Measurements from ENCODE around the gene ST3GAL6. TPM values are rescaled to one million over a fixed set of nuclear protein-coding genes. Genes with fewer than 3 reads are reported as not detected.
"Not testable (repeated sequence)": the region's sequence is repeated elsewhere in the genome, so short reads cannot be mapped to it uniquely, and the experiment has no call there.

Gene ST3GAL6
- total RNA-seq, 1 donor from 2014 or later, result 0.05 TPM

DNA sequence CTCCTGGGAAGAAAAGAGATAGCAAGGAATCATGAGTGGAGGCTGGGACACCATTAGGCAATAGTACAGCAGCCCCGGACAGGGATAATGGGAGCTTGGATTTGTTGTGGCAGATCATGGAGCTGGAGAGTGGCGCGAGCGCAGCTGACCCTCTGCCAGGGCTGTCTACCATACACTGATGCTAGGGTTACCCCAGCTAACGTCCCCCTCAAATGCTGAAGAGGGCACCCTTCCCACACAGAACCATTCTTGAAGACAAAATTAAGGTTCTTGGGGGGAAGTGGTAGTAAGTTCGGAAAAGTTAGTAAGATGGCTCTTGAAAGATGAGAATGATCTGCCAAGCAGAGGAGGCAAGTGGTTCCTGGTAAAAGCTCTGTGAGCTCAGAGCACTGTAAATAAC lies 61.1 kb downstream of the ST3GAL6 start:
- Mint-ChIP-seq H3K9me3 (no peaks in the 10 kb centered on the region), H3K27ac (no peak overlapping the region), H3K36me3 (ENCODE audit: low read depth) (no peaks in the 10 kb centered on the region), H3K4me3 (ENCODE audit: low read depth) (no peak overlapping the region), H3K27me3 (ENCODE audit: low read depth) (no peaks in the 10 kb centered on the region), H3K4me1 (ENCODE audit: low read depth) (no peaks in the 10 kb centered on the region)
- no peak for DNase-seq (ENCODE audit: low spot score)
- intact Hi-C loops (cut with micrococcal nuclease), result no loop called here

DNA sequence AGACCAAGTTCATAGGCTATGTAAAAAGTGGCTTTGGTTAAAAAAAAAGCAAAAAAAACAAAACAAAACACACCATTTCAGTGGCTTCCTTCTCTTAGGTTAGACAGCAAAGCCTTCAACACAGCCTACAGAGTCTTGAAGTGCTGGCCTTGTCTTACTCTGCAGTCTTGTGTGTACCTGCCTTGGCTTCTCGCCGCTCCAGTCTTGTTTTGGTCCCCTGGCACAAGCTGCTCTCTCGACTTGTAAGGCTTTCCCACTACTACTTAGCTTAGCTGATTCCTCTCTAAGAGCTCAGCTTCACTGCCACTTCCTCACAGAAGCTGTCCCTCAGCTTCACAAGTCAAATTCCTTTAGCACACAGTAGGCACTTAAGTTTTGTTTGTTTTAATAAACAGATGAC lies 63.0 kb downstream of the ST3GAL6 start:
- peaks cover 4% of the 10 kb centered on the region for H3K9me3 Mint-ChIP-seq
- no peak overlapping the region for H3K4me3 Mint-ChIP-seq (ENCODE audit: low read depth)
- H3K36me3 Mint-ChIP-seq (ENCODE audit: low read depth), result no peaks in the 10 kb centered on the region
- no peaks in the 10 kb centered on the region for H3K4me1 Mint-ChIP-seq (ENCODE audit: low read depth)
- no peak for DNase-seq (ENCODE audit: low spot score)
- H3K27me3 Mint-ChIP-seq (ENCODE audit: low read depth), result no peaks in the 10 kb centered on the region
- no peak overlapping the region for H3K27ac Mint-ChIP-seq
- intact Hi-C loops (cut with micrococcal nuclease), result no loop called here

DNA sequence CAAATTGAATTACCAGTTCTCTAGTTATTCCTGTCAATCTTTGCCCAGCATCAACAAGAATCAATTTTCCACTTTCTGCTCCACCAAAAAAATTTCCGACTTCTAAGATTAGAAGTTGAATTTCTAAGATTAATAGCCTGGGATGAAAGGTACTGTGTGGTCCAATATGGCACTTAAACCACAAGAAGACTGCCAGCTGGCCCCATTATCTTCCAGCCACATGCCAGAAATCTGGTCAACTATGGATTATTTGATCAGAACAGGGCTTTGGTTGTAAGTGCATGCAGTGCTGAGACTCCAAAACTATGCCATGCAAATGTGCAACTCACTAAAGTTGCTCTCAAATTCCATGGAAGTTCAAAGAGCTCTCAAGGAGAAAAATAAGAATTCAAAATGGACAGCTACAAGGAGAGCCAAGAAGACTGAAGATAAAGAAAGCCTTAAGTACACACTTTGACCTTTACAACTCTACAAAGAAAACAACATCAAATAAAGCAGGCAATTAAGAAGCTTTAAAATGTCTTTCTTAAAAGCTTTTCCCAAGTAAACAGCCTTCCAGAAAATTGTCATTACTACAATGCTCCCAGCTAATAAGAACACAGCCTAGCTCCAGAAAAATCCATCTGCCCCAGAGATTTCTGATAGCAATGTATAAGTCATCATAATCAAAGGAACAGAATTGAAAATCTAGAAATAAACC lies 64.2 kb downstream of the ST3GAL6 start:
- Mint-ChIP-seq H3K4me1 (ENCODE audit: low read depth) (no peaks in the 10 kb centered on the region), H3K4me3 (ENCODE audit: low read depth) (no peak overlapping the region), H3K36me3 (ENCODE audit: low read depth) (no peaks in the 10 kb centered on the region), H3K9me3 (peaks cover 9% of the 10 kb centered on the region), H3K27me3 (ENCODE audit: low read depth) (no peaks in the 10 kb centered on the region), H3K27ac (no peak overlapping the region)
- intact Hi-C loops (cut with micrococcal nuclease), result no loop called here
- no peak for DNase-seq (ENCODE audit: low spot score)

DNA sequence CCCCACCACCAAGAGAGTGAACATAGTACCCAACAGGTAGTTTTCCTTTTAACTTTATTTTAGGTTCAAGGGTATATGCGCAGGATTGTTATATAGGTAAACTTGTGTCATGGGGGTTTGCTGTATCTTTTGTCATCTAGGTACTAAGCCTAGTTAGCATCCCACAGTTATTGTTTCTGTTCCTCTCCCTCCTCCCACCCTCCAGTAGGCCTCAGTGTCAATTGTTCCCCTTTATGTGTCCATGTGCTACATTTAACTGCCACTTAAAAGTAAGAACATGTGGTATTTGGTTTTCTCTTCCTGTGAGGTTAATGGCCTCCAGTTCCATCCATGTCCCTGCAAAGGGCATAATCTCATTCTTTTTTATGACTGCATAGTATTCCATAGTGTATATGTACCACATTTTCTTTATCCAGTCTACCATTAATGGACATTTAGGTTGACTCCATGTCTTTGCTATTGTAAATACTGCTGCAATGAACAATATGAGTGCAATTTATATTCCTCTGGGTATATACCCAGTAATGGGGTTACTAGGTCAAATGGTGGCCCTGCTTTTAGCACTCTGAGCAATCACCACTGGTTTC lies 66.2 kb downstream of the ST3GAL6 start:
- no peaks in the 10 kb centered on the region for H3K4me1 Mint-ChIP-seq (ENCODE audit: low read depth)
- no peak for DNase-seq (ENCODE audit: low spot score)
- intact Hi-C loops (cut with micrococcal nuclease), result no loop called here
- H3K36me3 Mint-ChIP-seq (ENCODE audit: low read depth), result no peaks in the 10 kb centered on the region
- H3K9me3 Mint-ChIP-seq, result peaks cover 9% of the 10 kb centered on the region
- no peak overlapping the region for H3K27ac Mint-ChIP-seq
- no peak overlapping the region for H3K4me3 Mint-ChIP-seq (ENCODE audit: low read depth)
- H3K27me3 Mint-ChIP-seq (ENCODE audit: low read depth), result no peaks in the 10 kb centered on the region

DNA sequence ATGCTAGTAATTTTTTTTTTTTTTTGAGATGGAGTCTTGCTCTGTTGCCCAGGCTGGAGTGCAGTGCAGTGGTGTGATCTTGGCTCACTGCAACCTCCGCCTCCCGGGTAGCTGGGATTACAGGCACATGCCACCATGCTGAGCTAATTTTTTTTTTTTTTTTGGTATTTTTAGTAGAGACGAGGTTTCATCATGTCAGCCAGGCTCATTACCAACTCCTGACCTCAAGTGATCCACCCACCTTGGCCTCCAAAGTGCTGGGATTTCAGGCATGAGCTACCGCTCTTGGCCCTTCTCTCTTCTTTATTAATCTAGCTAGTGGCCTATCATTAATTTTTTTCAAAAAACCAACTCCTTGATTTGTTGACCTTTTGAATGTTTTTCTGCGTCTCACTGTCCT lies 67.9 kb downstream of the ST3GAL6 start:
- H3K36me3 Mint-ChIP-seq (ENCODE audit: low read depth); H3K9me3 Mint-ChIP-seq; intact Hi-C loops (cut with micrococcal nuclease); H3K27me3 Mint-ChIP-seq (ENCODE audit: low read depth); DNase-seq (ENCODE audit: low spot score); H3K27ac Mint-ChIP-seq; H3K4me3 Mint-ChIP-seq (ENCODE audit: low read depth); H3K4me1 Mint-ChIP-seq (ENCODE audit: low read depth): not testable (repeated sequence)

DNA sequence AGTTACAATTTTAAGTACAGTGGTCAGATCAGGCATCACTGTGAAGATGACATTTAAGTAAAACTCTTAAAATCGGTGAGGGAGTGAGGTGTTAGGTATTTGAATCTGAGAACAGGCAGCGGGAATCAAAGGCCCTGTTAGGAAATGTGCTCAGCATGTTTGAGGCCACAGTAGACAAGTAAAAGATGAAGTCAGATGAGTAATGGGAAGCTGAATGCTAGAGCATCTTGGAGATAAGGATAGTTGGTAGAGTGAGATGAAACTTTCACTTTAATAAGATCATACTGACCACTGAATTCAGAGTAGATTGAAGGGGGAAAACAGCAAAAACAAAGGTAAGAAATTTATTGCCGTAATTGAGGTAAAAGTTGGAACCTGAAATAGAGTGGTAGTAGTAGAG lies 76.7 kb downstream of the ST3GAL6 start:
- H3K27ac Mint-ChIP-seq, result no peak overlapping the region
- H3K4me3 Mint-ChIP-seq (ENCODE audit: low read depth), result no peak overlapping the region
- peaks cover 4% of the 10 kb centered on the region for H3K36me3 Mint-ChIP-seq (ENCODE audit: low read depth)
- H3K4me1 Mint-ChIP-seq (ENCODE audit: low read depth), result no peaks in the 10 kb centered on the region
- H3K27me3 Mint-ChIP-seq (ENCODE audit: low read depth), result no peaks in the 10 kb centered on the region
- no peak for DNase-seq (ENCODE audit: low spot score)
- peaks cover 4% of the 10 kb centered on the region for H3K9me3 Mint-ChIP-seq
- intact Hi-C loops (cut with micrococcal nuclease), result no loop called here

DNA sequence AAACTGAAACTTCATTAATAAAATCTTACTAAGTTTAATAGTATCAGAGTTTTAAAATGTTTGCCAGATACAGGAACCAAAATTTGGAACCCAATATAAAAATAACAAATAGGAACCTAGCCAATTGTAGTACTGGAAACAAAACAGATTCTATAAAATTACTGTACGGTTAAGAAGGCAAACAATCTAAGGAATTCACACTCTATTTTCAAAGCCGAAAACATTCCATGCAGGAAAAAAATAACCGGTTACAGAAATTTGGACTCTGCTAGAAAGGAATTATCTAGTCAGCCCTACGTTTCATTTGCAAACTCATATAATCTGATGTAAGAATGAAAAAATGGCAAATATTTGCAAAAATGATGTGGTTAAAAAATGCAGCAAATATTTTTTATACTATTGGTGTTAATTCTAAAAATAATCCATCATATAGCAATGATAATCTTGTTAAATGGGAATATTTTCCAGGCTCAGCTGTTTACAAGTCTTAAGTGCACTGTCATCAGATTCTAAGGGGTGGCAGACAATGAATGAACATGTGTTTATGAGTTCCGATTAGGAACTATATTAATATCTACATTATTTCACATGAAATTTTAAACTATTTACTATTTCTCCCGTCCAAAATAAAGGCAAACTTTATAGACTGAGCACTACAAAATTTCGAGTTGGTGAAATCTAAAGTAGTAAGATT lies 80.3 kb downstream of the ST3GAL6 start:
- DNase-seq (ENCODE audit: low spot score), result no peak
- Mint-ChIP-seq H3K4me1 (ENCODE audit: low read depth) (no peaks in the 10 kb centered on the region), H3K27ac (no peak overlapping the region), H3K9me3 (peaks cover 4% of the 10 kb centered on the region), H3K4me3 (ENCODE audit: low read depth) (no peak overlapping the region), H3K36me3 (ENCODE audit: low read depth) (peaks cover 4% of the 10 kb centered on the region), H3K27me3 (ENCODE audit: low read depth) (no peaks in the 10 kb centered on the region)
- intact Hi-C loops (cut with micrococcal nuclease), result no loop called here

Other genes with a start within 250 kb of the ST3GAL6 start
- gene CLDND1, start 240.4 kb upstream of the ST3GAL6 start, total RNA-seq, result 326 and 338 TPM in 2 replicates
- gene GPR15, start 231.4 kb upstream of the ST3GAL6 start, total RNA-seq, result 10.0 and 10.5 TPM in 2 replicates
- gene CPOX, start 169.7 kb upstream of the ST3GAL6 start, total RNA-seq, result 48.4 and 50.4 TPM in 2 replicates
- gene DCBLD2, start 138.4 kb downstream of the ST3GAL6 start, total RNA-seq, result 4.2 and 5.1 TPM in 2 replicates

Data from activated T-helper 2 cell treated with anti-CD3 and anti-CD28 coated beads, Interferon-gamma antibody, Interleukin-2, Interleukin-4, amounts not matched to agents 10 μg/mL and 5 μg/mL and 100 μg/mL, durations not matched to agents 14 hours and 24 hours and 36 hours (primary cell).